GM18858 (cell line): Measurements from ENCODE around the gene SORL1-AS1.

Experiments used
- ATAC-seq: cut with Tn5 transposase; IDR thresholded peaks from one replicate; pipeline ENCODE4 v1.9.1; 2021; ENCODE audit not compliant: unreplicated experiment

Gene SORL1-AS1

GRCh38 chr11:121406291-121406690 is 46.5 kb downstream of the SORL1-AS1 start:
- ATAC-seq: no peak

- no peak for ATAC-seq
Observed at GRCh38 chr11:121405646-121406045, 47.1 kb downstream of the SORL1-AS1 start.

GRCh38 chr11:121394785-121395184 is 58.0 kb downstream of the SORL1-AS1 start:
- no peak for ATAC-seq

- ATAC-seq: no peak
Observed at GRCh38 chr11:121393855-121394254, 58.9 kb downstream of the SORL1-AS1 start.

- ATAC-seq: no peak
Observed at GRCh38 chr11:121391914-121392313, 60.9 kb downstream of the SORL1-AS1 start.

- no peak for ATAC-seq
Observed at GRCh38 chr11:121389651-121390050, 63.1 kb downstream of the SORL1-AS1 start.
